ENCODE measurements around the gene KIAA0319L. TPM values are rescaled to one million over a fixed set of nuclear protein-coding genes. Genes with fewer than 3 reads are reported as not detected.
A peak's percentile ranks its signal among the peaks of the same experiment; 100 is the strongest.

KIAA0319L gene
- total and polyA plus RNA-seq, 2 donors from 2014 or later: 30.3 to 73.0 TPM

- FAIRE-seq: no peak
Observed at GRCh38 chr1:35507947-35508346, 49.3 kb downstream of the KIAA0319L start.

GRCh38 chr1:35506960-35507912 lies 50.0 kb downstream of the KIAA0319L start:
- no peaks in the 10 kb centered on the region for H3K27me3 ChIP-seq (ENCODE audit: control insufficient read depth, insufficient read depth, low read length)
- H3K27ac ChIP-seq (ENCODE audit: low read depth in 2 of 2, low read length in 2 of 2): no peak overlapping the region
- no peak for TF ChIP-seq CTCF (IDR thresholded peaks at IDR 0.05; ENCODE audit: borderline replicate concordance, extremely low read depth, insufficient read depth)
- FAIRE-seq (no peak), DNase-seq (no peak)
- intact Hi-C loops (cut with DNase I): no loop called here
- H3K4me1 ChIP-seq (ENCODE audit: control insufficient read depth in 2 of 3, insufficient read depth in 2 of 3, low read depth in 1 of 3, low read length in 3 of 3): peaks cover 0 to 19% (median 14%) of the 10 kb centered on the region in 3 donors
- H3K36me3 ChIP-seq (ENCODE audit: control insufficient read depth in 2 of 3, insufficient read depth in 3 of 3, low read length in 3 of 3): peaks cover 0 to 4% (median 0%) of the 10 kb centered on the region in 3 donors
- no peak overlapping the region for H3K9ac ChIP-seq (ENCODE audit: low read length in 3 of 3)
- no peak overlapping the region for H3K4me3 ChIP-seq (ENCODE audit: low read length in 3 of 3)
- no peaks in the 10 kb centered on the region for H3K9me3 ChIP-seq (ENCODE audit: control insufficient read depth in 2 of 3, insufficient read depth in 1 of 3, low read length in 3 of 3)

More at GRCh38 chr1:35507947-35508346, 49.3 kb downstream of the KIAA0319L start:
- intact Hi-C loops (cut with DNase I): no loop called here
- no peak for DNase-seq
- Histone ChIP-seq H3K9ac (ENCODE audit: low read length in 3 of 3) (no peak overlapping the region), H3K9me3 (ENCODE audit: control insufficient read depth in 2 of 3, insufficient read depth in 1 of 3, low read length in 3 of 3) (no peaks in the 10 kb centered on the region), H3K27me3 (ENCODE audit: control insufficient read depth, insufficient read depth, low read length) (no peaks in the 10 kb centered on the region), H3K36me3 (ENCODE audit: control insufficient read depth in 2 of 3, insufficient read depth in 3 of 3, low read length in 3 of 3) (peaks cover 0 to 4% (median 0%) of the 10 kb centered on the region in 3 donors), H3K4me1 (ENCODE audit: control insufficient read depth in 2 of 3, insufficient read depth in 2 of 3, low read depth in 1 of 3, low read length in 3 of 3) (peaks cover 0 to 19% (median 14%) of the 10 kb centered on the region in 3 donors), H3K4me3 (ENCODE audit: low read length in 3 of 3) (no peak overlapping the region), H3K27ac (ENCODE audit: low read depth in 2 of 2, low read length in 2 of 2) (no peak overlapping the region)
- no peak for TF ChIP-seq CTCF (IDR thresholded peaks at IDR 0.05; ENCODE audit: borderline replicate concordance, extremely low read depth, insufficient read depth)

GRCh38 chr1:35505911-35506798 lies 51.0 kb downstream of the KIAA0319L start:
- no peak overlapping the region for H3K27ac ChIP-seq (ENCODE audit: low read depth in 2 of 2, low read length in 2 of 2)
- H3K4me1 ChIP-seq (ENCODE audit: control insufficient read depth in 2 of 3, insufficient read depth in 2 of 3, low read depth in 1 of 3, low read length in 3 of 3): peaks cover 0 to 19% (median 14%) of the 10 kb centered on the region in 3 donors
- no peak overlapping the region for H3K9ac ChIP-seq (ENCODE audit: low read length in 3 of 3)
- no peak overlapping the region for H3K4me3 ChIP-seq (ENCODE audit: low read length in 3 of 3)
- DNase-seq (peak in 3 of 5 donors; percentile 14 to 60 (median 59)), FAIRE-seq (no peak)
- TF ChIP-seq CTCF (IDR thresholded peaks at IDR 0.05; ENCODE audit: borderline replicate concordance, extremely low read depth, insufficient read depth): no peak
- no peaks in the 10 kb centered on the region for H3K27me3 ChIP-seq (ENCODE audit: control insufficient read depth, insufficient read depth, low read length)
- H3K36me3 ChIP-seq (ENCODE audit: control insufficient read depth in 2 of 3, insufficient read depth in 3 of 3, low read length in 3 of 3): peaks cover 0 to 4% (median 0%) of the 10 kb centered on the region in 3 donors
- intact Hi-C loops (cut with DNase I): no loop called here
- H3K9me3 ChIP-seq (ENCODE audit: control insufficient read depth in 2 of 3, insufficient read depth in 1 of 3, low read length in 3 of 3): no peaks in the 10 kb centered on the region

All from kidney (tissue), 14 donors.